ENCODE measurements around the gene PYGO2.

PYGO2 gene

DNA sequence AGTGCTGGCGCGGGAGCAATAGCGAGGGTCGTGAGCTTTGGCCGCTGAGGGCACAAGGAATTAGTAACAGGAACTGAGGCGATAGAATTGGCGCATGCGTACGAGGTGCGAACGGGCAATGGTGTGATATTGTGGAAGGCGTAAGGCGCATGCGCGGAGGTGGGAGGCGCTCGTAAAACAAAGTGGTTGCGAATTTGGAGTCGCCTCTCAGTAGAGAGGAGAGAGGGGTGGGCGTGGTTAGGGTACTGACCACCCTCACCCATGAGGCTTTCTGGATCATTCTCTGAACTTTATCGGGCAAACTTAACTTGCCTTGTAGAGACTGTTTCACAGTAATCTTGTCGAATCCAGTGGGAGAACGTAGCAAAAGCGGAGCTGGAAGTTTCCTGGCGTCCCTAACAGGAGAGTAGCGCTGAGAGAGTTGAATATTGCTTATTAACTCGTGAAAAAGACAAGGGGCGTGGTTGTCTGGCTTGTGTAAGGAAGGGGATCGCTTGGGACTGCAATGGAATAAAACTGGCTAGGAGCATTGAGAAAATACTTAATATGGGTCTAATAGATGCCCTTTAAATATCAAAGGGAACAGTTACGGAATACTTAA lies 13.3 kb upstream of the PYGO2 start:
- peaks cover 2% of the 10 kb centered on the region for H3K79me2 ChIP-seq

DNA sequence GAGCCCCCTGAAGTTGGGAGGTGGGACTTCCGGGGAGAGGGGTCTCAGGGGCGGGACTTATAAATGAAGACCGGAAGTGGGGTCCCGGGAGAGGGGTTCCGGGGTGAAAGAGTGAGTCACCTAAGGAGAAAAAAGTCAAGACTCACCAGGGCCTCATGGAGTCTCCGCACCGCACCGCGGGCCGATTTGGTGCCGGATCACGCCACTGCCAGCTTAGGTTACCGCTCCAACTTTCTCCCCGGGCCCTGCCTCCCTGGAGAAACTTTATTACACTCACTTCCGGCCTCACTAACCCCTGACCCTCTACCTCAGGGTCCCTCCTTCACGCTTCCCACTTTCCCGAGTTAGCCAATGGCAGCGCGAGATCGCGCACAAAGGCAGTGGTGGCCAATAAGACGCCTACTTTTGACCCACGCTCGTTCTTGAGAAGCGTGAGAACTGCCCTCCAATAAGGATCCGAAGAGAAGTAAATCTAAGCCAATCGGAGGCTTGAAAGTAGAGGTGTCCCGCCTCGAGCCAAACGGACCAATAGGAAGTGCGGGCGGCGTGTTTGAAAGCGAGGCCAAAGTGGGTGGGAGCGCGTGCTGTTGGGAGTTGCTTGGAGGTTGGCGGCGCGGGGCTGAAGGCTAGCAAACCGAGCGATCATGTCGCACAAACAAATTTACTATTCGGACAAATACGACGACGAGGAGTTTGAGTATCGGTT lies 12.7 kb upstream of the PYGO2 start, which contains the start of gene CKS1B:
TSS of gene CKS1B (plus strand) at position 580 of the 706 bp plus-strand sequence. CDS start at position 645, 65 bp downstream.
- Histone ChIP-seq H3K9me3 (ENCODE audit: control insufficient read depth, low read length) (no peaks in the 10 kb centered on the region), H3K27ac (peak within 1 kb of the TSS; percentile 98), H3K4me1 (peaks cover 7% of the 10 kb centered on the region), H3K36me3 (ENCODE audit: control insufficient read depth, insufficient read depth, low read length) (no peaks in the 10 kb centered on the region), H2AFZ (peak within 1 kb of the TSS; percentile 61), H3K4me2 (ENCODE audit: low read length) (peak within 1 kb of the TSS; percentile 91), H3K79me2 (peaks cover 2% of the 10 kb centered on the region), H3K27me3 (ENCODE audit: control insufficient read depth, insufficient read depth, low read length) (no peaks in the 10 kb centered on the region), H3K4me3 (ENCODE audit: low read depth, low read length) (peak within 1 kb of the TSS; percentile 94), H3K9ac (peak within 1 kb of the TSS; percentile 77)
- TF ChIP-seq, protein P1, sequence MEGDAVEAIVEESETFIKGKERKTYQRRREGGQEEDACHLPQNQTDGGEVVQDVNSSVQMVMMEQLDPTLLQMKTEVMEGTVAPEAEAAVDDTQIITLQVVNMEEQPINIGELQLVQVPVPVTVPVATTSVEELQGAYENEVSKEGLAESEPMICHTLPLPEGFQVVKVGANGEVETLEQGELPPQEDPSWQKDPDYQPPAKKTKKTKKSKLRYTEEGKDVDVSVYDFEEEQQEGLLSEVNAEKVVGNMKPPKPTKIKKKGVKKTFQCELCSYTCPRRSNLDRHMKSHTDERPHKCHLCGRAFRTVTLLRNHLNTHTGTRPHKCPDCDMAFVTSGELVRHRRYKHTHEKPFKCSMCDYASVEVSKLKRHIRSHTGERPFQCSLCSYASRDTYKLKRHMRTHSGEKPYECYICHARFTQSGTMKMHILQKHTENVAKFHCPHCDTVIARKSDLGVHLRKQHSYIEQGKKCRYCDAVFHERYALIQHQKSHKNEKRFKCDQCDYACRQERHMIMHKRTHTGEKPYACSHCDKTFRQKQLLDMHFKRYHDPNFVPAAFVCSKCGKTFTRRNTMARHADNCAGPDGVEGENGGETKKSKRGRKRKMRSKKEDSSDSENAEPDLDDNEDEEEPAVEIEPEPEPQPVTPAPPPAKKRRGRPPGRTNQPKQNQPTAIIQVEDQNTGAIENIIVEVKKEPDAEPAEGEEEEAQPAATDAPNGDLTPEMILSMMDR (IDR thresholded peaks at IDR 0.05): no peak

More for the DNA sequence above, 13.3 kb upstream of the PYGO2 start:
- peak overlapping the region; percentile 94 for H3K4me3 ChIP-seq (ENCODE audit: low read depth, low read length)
- H3K36me3 ChIP-seq (ENCODE audit: control insufficient read depth, insufficient read depth, low read length): no peaks in the 10 kb centered on the region
- H3K27ac ChIP-seq: peak overlapping the region; percentile 98
- peaks cover 7% of the 10 kb centered on the region for H3K4me1 ChIP-seq
- H2AFZ ChIP-seq: peak overlapping the region; percentile 52
- no peaks in the 10 kb centered on the region for H3K9me3 ChIP-seq (ENCODE audit: control insufficient read depth, low read length)
- H3K9ac ChIP-seq: no peak overlapping the region
- H3K27me3 ChIP-seq (ENCODE audit: control insufficient read depth, insufficient read depth, low read length): no peaks in the 10 kb centered on the region
- H3K4me2 ChIP-seq (ENCODE audit: low read length): peak overlapping the region; percentile 91
- TF ChIP-seq, protein P1 (IDR thresholded peaks at IDR 0.05): no peak

DNA sequence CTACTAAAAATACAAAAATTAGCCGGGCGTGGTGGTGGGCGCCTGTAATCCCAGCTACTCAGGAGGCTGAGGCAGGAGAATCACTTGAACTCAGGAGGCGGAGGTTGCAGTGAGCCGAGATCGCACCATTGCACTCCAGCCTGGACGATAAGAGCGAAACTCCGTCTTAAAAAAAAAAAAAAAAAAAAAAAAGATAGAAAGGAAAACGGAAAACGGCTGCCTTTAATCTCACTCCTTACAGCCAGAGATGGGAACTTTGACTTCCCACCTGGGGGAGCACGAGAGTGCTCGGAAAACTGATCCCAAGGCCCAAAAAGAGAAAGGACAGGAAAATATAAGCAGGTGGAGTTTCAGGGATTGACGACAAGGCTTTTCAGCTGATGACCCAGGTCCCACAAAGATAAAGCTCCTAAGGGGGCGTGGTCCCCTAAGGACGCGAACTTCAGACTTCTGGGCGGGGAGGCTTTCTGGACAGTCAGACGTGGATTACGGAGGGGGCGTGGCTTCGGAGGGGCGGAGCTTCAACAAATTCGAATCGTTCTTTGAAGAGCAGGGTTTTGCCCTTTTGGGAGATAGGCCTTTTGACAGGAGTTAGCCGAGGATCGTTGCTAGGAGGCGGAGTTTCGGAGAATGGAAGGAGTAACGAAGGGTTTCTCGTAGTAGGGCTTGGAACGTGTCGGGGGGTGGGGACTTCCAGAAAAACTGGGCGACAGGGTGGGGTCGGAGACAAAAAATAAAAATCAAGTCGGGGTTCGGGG lies 11.9 kb upstream of the PYGO2 start:
- H3K4me2 ChIP-seq (ENCODE audit: low read length): peak overlapping the region; percentile 91

DNA sequence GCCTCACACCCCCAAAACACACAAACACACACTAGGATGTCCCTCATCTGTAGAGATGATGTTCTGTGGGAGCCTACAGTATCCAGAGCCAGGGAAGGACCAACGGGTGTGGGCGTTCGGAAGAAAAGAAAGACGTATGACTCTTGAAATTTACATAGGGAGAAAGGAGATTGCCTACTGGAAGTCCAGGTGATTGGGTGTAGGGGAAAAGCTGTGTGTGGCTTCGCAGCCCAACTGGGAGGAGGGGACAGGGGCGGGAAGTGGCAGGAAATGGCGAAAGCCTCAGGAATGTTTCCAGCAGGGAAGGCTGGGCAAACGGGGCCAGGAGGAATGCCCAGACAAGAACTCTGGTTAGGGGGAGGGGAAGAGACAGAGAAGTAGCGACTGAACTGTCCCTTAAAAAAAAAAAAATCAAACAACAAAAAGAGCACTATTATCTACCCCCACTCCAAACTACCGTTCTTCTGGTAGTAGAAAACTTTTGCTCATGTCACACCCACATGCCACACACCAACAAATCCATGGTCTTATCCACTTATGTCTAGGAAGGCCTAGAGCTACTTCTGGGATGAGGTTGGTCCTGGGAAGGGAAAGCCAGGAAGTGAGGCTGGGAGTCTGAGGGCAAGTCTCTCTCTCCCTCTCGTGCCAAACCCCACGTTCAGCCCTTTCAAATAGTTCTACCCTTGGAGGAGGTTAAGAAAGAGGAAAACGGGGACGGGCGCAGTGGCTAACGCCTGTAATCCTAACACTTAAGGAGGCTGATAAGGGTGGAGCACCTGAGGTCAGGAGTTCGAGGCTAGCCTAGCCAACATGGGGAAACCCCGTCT lies 11.1 kb upstream of the PYGO2 start:
- no peak overlapping the region for H3K9ac ChIP-seq
- H3K36me3 ChIP-seq (ENCODE audit: control insufficient read depth, insufficient read depth, low read length): no peaks in the 10 kb centered on the region
- peak overlapping the region; percentile 94 for H3K4me3 ChIP-seq (ENCODE audit: low read depth, low read length)
- H3K4me2 ChIP-seq (ENCODE audit: low read length): peak overlapping the region; percentile 91
- no peak overlapping the region for H2AFZ ChIP-seq
- H3K27ac ChIP-seq: peak overlapping the region; percentile 98
- TF ChIP-seq, protein P1 (IDR thresholded peaks at IDR 0.05): no peak
- no peaks in the 10 kb centered on the region for H3K9me3 ChIP-seq (ENCODE audit: control insufficient read depth, low read length)
- no peaks in the 10 kb centered on the region for H3K27me3 ChIP-seq (ENCODE audit: control insufficient read depth, insufficient read depth, low read length)
- peaks cover 2% of the 10 kb centered on the region for H3K79me2 ChIP-seq
- H3K4me1 ChIP-seq: peaks cover 7% of the 10 kb centered on the region

More for the DNA sequence above, 11.9 kb upstream of the PYGO2 start:
- TF ChIP-seq, protein P1 (IDR thresholded peaks at IDR 0.05): no peak
- H3K4me1 ChIP-seq: peaks cover 7% of the 10 kb centered on the region
- H3K79me2 ChIP-seq: peaks cover 2% of the 10 kb centered on the region
- H3K27ac ChIP-seq: peak overlapping the region; percentile 98
- H3K9ac ChIP-seq: peak overlapping the region; percentile 77
- H2AFZ ChIP-seq: peak overlapping the region; percentile 61
- no peaks in the 10 kb centered on the region for H3K9me3 ChIP-seq (ENCODE audit: control insufficient read depth, low read length)
- no peaks in the 10 kb centered on the region for H3K36me3 ChIP-seq (ENCODE audit: control insufficient read depth, insufficient read depth, low read length)
- peak overlapping the region; percentile 94 for H3K4me3 ChIP-seq (ENCODE audit: low read depth, low read length)
- H3K27me3 ChIP-seq (ENCODE audit: control insufficient read depth, insufficient read depth, low read length): no peaks in the 10 kb centered on the region

Data from parathyroid adenoma (tissue), 2 donors.